ENCODE data around the gene CIDEA. TPM values are rescaled to one million over a fixed set of nuclear protein-coding genes. Genes with fewer than 3 reads are reported as not detected.

The CIDEA gene
- total RNA-seq, 4 donors from 2014 or later = not detected

DNA sequence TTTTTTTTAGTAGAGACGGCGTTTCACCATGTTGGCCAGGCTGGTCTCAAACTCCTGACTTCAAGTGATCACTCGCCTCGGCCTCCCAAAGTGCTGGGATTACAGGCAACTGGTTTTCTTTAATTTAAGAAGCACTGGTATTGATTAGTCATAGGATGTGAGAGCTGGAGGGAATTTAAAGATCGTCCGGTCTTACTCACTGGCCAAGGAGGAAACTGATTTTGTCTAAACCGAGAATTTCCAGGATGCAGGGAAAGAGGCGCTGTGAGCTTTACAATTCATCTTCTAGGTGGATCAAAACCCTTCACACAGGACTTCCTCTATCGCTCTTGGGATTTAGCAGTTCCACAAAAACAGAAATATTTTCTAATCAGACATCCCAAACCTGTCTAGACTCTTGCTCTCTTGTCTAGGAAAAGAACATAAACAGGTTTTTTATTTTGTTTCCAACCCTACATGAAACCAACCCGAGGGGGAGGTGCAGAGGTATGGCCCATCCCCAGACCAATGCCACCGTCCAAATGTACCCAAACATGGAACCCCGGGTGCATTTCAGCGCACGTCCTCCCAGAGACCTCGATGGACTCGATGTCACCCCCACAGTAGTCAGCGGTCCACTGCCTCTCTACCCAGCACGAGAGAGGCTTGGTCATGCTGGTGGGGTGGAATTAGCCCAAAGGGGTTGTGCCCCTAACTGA, 41.4 kb downstream of the CIDEA start:
- Histone ChIP-seq H3K9me3 (no peaks in the 10 kb centered on the region), H3K4me1 (no peaks in the 10 kb centered on the region), H3K27me3 (no peaks in the 10 kb centered on the region), H3K4me3 (no peak overlapping the region), H3K36me3 (no peaks in the 10 kb centered on the region), H3K27ac (replicated peaks in 1 of 4) (no peak overlapping the region)
- intact Hi-C loops (cut with DNase I) = no loop called here
- 94% methylated on average over 18 of the region's 18 CpGs for WGBS
- no peak for TF ChIP-seq POLR2A (IDR thresholded peaks at IDR 0.05; ENCODE audit: low read depth)
- TF ChIP-seq EP300 (IDR thresholded peaks at IDR 0.05) = no peak
- TF ChIP-seq, protein P1, sequence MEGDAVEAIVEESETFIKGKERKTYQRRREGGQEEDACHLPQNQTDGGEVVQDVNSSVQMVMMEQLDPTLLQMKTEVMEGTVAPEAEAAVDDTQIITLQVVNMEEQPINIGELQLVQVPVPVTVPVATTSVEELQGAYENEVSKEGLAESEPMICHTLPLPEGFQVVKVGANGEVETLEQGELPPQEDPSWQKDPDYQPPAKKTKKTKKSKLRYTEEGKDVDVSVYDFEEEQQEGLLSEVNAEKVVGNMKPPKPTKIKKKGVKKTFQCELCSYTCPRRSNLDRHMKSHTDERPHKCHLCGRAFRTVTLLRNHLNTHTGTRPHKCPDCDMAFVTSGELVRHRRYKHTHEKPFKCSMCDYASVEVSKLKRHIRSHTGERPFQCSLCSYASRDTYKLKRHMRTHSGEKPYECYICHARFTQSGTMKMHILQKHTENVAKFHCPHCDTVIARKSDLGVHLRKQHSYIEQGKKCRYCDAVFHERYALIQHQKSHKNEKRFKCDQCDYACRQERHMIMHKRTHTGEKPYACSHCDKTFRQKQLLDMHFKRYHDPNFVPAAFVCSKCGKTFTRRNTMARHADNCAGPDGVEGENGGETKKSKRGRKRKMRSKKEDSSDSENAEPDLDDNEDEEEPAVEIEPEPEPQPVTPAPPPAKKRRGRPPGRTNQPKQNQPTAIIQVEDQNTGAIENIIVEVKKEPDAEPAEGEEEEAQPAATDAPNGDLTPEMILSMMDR (IDR thresholded peaks at IDR 0.05) = no peak
- no peak for TF ChIP-seq POLR2AphosphoS5 (IDR thresholded peaks at IDR 0.05)
- DNase-seq (ENCODE audit: extremely low spot score) = no peak

DNA sequence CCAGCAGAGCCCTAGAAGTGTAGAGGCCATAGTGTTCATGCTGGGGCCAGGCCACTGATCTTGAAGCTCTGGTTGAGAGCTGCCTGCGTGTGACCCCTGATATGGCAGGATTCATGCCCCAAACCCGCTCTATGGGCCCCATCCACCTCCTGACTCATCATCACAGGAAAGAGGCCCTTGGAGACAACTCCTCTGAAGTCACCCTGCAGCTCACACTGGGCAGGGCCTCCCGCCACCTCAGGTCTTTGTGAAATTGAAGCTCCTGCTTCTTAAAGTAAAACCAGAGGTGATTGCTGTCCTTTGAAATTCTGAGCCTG, 41.9 kb downstream of the CIDEA start:
- DNase-seq (ENCODE audit: extremely low spot score) = no peak
- WGBS = 83% methylated on average over 2 of the region's 3 CpGs

DNA sequence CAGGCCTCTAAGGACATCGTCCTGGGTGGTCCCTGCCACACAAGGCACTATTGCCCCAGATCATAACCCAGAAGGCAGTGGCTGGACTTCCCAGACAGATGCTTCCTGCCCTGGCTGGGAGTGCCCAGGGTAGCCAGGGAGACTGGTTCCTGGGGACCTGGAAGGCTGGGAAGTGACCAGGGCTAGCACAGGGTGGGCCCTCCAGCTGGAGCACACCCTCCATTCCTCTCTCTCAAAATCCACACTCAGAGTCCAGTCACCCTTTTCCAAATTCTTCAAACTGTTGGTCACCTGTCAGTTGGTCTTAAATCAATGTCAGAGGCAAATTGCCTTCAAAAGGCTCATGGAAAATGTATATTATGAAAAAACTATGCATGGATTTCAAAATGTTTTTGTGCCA, 42.3 kb downstream of the CIDEA start:
- no peak overlapping the region for H3K27ac ChIP-seq (replicated peaks in 1 of 4)
- H3K27me3 ChIP-seq = no peaks in the 10 kb centered on the region
- TF ChIP-seq, protein P1 (IDR thresholded peaks at IDR 0.05) = no peak
- H3K4me3 ChIP-seq = no peak overlapping the region
- no peaks in the 10 kb centered on the region for H3K36me3 ChIP-seq
- H3K9me3 ChIP-seq = no peaks in the 10 kb centered on the region
- no peaks in the 10 kb centered on the region for H3K4me1 ChIP-seq
- intact Hi-C loops (cut with DNase I) = no loop called here
- no peak for DNase-seq (ENCODE audit: extremely low spot score)
- no CpG with 5 or more reads among the region's 1 CpG for WGBS

More for the DNA sequence above, 41.9 kb downstream of the CIDEA start:
- no peak overlapping the region for H3K4me3 ChIP-seq
- no peak overlapping the region for H3K27ac ChIP-seq (replicated peaks in 1 of 4)
- H3K27me3 ChIP-seq = no peaks in the 10 kb centered on the region
- intact Hi-C loops (cut with DNase I) = no loop called here
- TF ChIP-seq POLR2AphosphoS5 (IDR thresholded peaks at IDR 0.05) = no peak
- TF ChIP-seq, protein P1 (IDR thresholded peaks at IDR 0.05) = no peak
- no peak for TF ChIP-seq EP300 (IDR thresholded peaks at IDR 0.05)
- TF ChIP-seq POLR2A (IDR thresholded peaks at IDR 0.05; ENCODE audit: low read depth) = no peak
- no peaks in the 10 kb centered on the region for H3K9me3 ChIP-seq
- H3K4me1 ChIP-seq = no peaks in the 10 kb centered on the region
- no peaks in the 10 kb centered on the region for H3K36me3 ChIP-seq

DNA sequence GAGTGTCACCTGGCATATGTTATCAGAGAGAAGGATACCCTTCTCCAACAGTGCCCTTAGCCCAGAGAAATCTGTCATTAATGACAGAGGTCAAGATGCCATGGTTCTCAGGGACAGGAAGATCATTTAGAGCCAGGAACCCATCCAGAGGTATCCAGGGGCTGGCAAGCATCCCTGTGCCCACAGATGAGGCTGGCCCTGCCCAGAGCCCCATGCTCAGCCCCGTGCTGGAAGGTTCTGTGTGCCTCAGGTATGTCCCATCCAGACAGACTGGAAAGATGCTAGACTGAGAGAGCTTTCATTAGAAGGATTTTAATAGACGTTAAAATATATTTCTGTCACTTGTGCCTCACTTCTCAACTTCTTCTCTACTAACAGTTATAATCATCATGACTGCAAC, 45.7 kb downstream of the CIDEA start:
- 93% methylated on average over 2 of the region's 2 CpGs for WGBS

More for the DNA sequence above, 45.7 kb downstream of the CIDEA start:
- intact Hi-C loops (cut with DNase I) = loop anchor here (10.0 kb wide), 1 partner anchor 645 kb away; the partner anchor contains the start of gene SEH1L
- TF ChIP-seq EP300 (IDR thresholded peaks at IDR 0.05) (no peak), POLR2AphosphoS5 (IDR thresholded peaks at IDR 0.05) (no peak), POLR2A (IDR thresholded peaks at IDR 0.05; ENCODE audit: low read depth) (no peak)
- TF ChIP-seq, protein P1 (IDR thresholded peaks at IDR 0.05) = no peak
- Histone ChIP-seq H3K27ac (replicated peaks in 1 of 4) (no peak overlapping the region), H3K4me1 (peaks cover 0 to 6% (median 5%) of the 10 kb centered on the region in 4 donors), H3K9me3 (no peaks in the 10 kb centered on the region), H3K36me3 (no peaks in the 10 kb centered on the region), H3K27me3 (no peaks in the 10 kb centered on the region), H3K4me3 (no peak overlapping the region)
- no peak for DNase-seq (ENCODE audit: extremely low spot score)
